Keratinocyte (primary cell): ENCODE measurements around the gene NEIL1. TPM values are rescaled to one million over a fixed set of nuclear protein-coding genes. Genes with fewer than 3 reads are reported as not detected.

Experiments used
- DNase-seq: peaks from one replicate; pipeline ENCODE4 v3.0.0-alpha.2; 2011; ENCODE audit warnings: low read depth, missing footprints, low spot score
- FAIRE-seq: peaks from 2 replicates; lab custom pipeline; 2011; peaks lifted over from hg19 to GRCh38; lab: Jason Lieb, UNC
- H2AFZ ChIP-seq: 2 replicates; pipeline ENCODE4 v1.6.0; 2012; ENCODE audit warnings: low read length, control low read depth, inconsistent platforms; ENCODE audit not compliant: control insufficient read depth
- H3K27ac ChIP-seq: 2 replicates; pipeline ENCODE4 v1.5.1; 2011; ENCODE audit warnings: low read length; ENCODE audit not compliant: control insufficient read depth, insufficient read depth
- H3K27me3 ChIP-seq: 3 replicates; pipeline ENCODE4 v1.6.0; 2011; ENCODE audit warnings: low read length; ENCODE audit not compliant: control insufficient read depth, insufficient read depth; ENCODE audit errors: extremely low read depth
- H3K36me3 ChIP-seq, 2 experiments: 2 replicates in 1 of 2; 3 replicates in 1 of 2; pipeline ENCODE4 v1.5.1; 2011; ENCODE audit warnings: low read length in 2 of 2, mild to moderate bottlenecking in 1 of 2; ENCODE audit not compliant: control insufficient read depth in 2 of 2, insufficient read depth in 2 of 2; ENCODE audit errors: extremely low read depth in 1 of 2
- H3K4me1 ChIP-seq: 3 replicates; pipeline ENCODE4 v1.5.1; 2011; ENCODE audit warnings: low read length; ENCODE audit not compliant: control insufficient read depth, insufficient read depth; ENCODE audit errors: extremely low read depth
- H3K4me2 ChIP-seq: 3 replicates; pipeline ENCODE4 v1.6.0; 2011; ENCODE audit warnings: low read depth, low read length; ENCODE audit not compliant: control insufficient read depth, insufficient read depth; ENCODE audit errors: extremely low read depth
- H3K4me3 ChIP-seq, 3 experiments: fragments of 200-600 bp in 1 of 3; sonication (generic) in 1 of 3; 2 replicates in 2 of 3; 3 replicates in 1 of 3; pipeline ENCODE4 v1.5.1; 2011 to 2016; ENCODE audit warnings: low read length in 3 of 3, mild to moderate bottlenecking in 3 of 3, control low read depth in 2 of 3, inconsistent platforms in 1 of 3, low read depth in 1 of 3, mixed read lengths in 1 of 3, mixed run types in 1 of 3, moderate library complexity in 1 of 3; ENCODE audit not compliant: control insufficient read depth in 2 of 3, insufficient read depth in 2 of 3; ENCODE audit errors: extremely low read depth in 1 of 3
- H3K79me2 ChIP-seq: 2 replicates; pipeline ENCODE4 v1.6.0; 2012; ENCODE audit warnings: low read length; ENCODE audit not compliant: control insufficient read depth, insufficient read depth
- H3K9ac ChIP-seq: 3 replicates; pipeline ENCODE4 v1.6.0; 2011; ENCODE audit warnings: low read length; ENCODE audit not compliant: control insufficient read depth, insufficient read depth; ENCODE audit errors: extremely low read depth
- H3K9me1 ChIP-seq: 3 replicates; pipeline ENCODE4 v1.6.0; 2011; ENCODE audit warnings: low read length; ENCODE audit not compliant: control insufficient read depth, insufficient read depth; ENCODE audit errors: extremely low read depth
- H3K9me3 ChIP-seq: 2 replicates; pipeline ENCODE4 v1.5.1; 2012; ENCODE audit warnings: low read depth, low read length; ENCODE audit not compliant: control insufficient read depth
- H4K20me1 ChIP-seq: 3 replicates; pipeline ENCODE4 v1.6.0; 2011; ENCODE audit warnings: low read length; ENCODE audit not compliant: control insufficient read depth, insufficient read depth; ENCODE audit errors: extremely low read depth
- CTCF ChIP-seq, 3 experiments: IDR thresholded peaks in 1 of 3; conservative IDR thresholded peaks in 1 of 3; optimal IDR thresholded peaks in 1 of 3; 2 replicates in 2 of 3; 3 replicates in 1 of 3; pipeline versions ENCODE3 to v1.5.1; 2011; ENCODE audit warnings: low read length in 3 of 3, mild to moderate bottlenecking in 3 of 3, moderate library complexity in 2 of 3, control low read depth in 1 of 3, inconsistent platforms in 1 of 3; ENCODE audit not compliant: insufficient read depth in 2 of 3; ENCODE audit errors: extremely low read depth in 1 of 3
- EZH2 ChIP-seq: IDR thresholded peaks from one replicate; pipeline ENCODE4 v1.6.1; 2012; ENCODE audit warnings: inconsistent platforms, mild to moderate bottlenecking, low read length, moderate library complexity
- dilution Hi-C: fragments of 300-500 bp; cut with MboI; formaldehyde crosslinking; loops from one replicate; pipeline ENCODE4 v1.7.0; 2020; ENCODE audit warnings: low sequenced_read_pairs; ENCODE audit not compliant: extremely low pct_ligation_motif_present
- polyA plus RNA-seq, 5 experiments: library from polyadenylated mRNA; depleted of rRNA in 3 of 5; stranded (reverse) in 3 of 5; stranded (forward) in 1 of 5; unstranded in 1 of 5; fragments of >200 nt; gene quantifications; 1 replicate in 1 of 5; 2 replicates in 3 of 5; 3 replicates in 1 of 5; pipeline versions ENCODE4 v1.2.1 to v1.2.3, GENCODE V29; 2011 to 2012; ENCODE audit warnings: missing spikeins in 2 of 5, low read depth in 1 of 5, low replicate concordance in 1 of 5

The NEIL1 gene
- polyA plus RNA-seq, 1 donor (not counting 4 experiments of a cell fraction or from before 2014, with no cell fraction given): 5.5 TPM

- Histone ChIP-seq H3K4me2 (no peak overlapping the region), H3K4me3 (no peak overlapping the region), H2AFZ (no peak overlapping the region), H3K9me1 (no peaks in the 10 kb centered on the region), H3K79me2 (no peaks in the 10 kb centered on the region), H3K27ac (no peak overlapping the region), H4K20me1 (no peaks in the 10 kb centered on the region), H3K36me3 (peaks cover 3 to 19% of the 10 kb centered on the region in 2 experiments), H3K9me3 (no peaks in the 10 kb centered on the region), H3K27me3 (peaks cover 7% of the 10 kb centered on the region), H3K4me1 (peaks cover 7% of the 10 kb centered on the region), H3K9ac (no peak overlapping the region)
- dilution Hi-C loops: no loop called here
- DNase-seq (no peak), FAIRE-seq (no peak)
- no peak for TF ChIP-seq EZH2
Measured at GRCh38 chr15:75352186-75353080, 5.6 kb downstream of the NEIL1 start.

- no peak overlapping the region for H3K27ac ChIP-seq
- H3K36me3 ChIP-seq: peaks cover 7 to 25% of the 10 kb centered on the region in 2 experiments
- no peak overlapping the region for H3K4me3 ChIP-seq
- TF ChIP-seq EZH2 (no peak), CTCF (optimal IDR thresholded peaks at IDR 0.05 in 1 of 3, IDR thresholded peaks at IDR 0.05 in 1 of 3, conservative IDR thresholded peaks at IDR 0.05 in 1 of 3; ENCODE audit: extremely low read depth in 1 of 3, insufficient read depth in 2 of 3, low read length in 3 of 3) (no peak)
- H3K9ac ChIP-seq: no peak overlapping the region
- no peak for FAIRE-seq
- no peaks in the 10 kb centered on the region for H3K9me3 ChIP-seq
- H3K79me2 ChIP-seq: no peaks in the 10 kb centered on the region
- no peak overlapping the region for H2AFZ ChIP-seq
- H3K27me3 ChIP-seq: peaks cover 2% of the 10 kb centered on the region
- H3K4me1 ChIP-seq: peaks cover 3% of the 10 kb centered on the region
- dilution Hi-C loops: no loop called here
- H3K9me1 ChIP-seq: no peaks in the 10 kb centered on the region
- DNase-seq: no peak
- H4K20me1 ChIP-seq: no peaks in the 10 kb centered on the region
- no peak overlapping the region for H3K4me2 ChIP-seq
Measured at GRCh38 chr15:75353604-75354003, 6.8 kb downstream of the NEIL1 start.
